GM12864 (cell line): ENCODE results near the gene OGFOD3.
"Not testable (repeated sequence)": the region's sequence is repeated elsewhere in the genome, so short reads cannot be mapped to it uniquely, and the experiment has no call there.

ENCODE experiments used
- DNase-seq: peaks from one replicate; pipeline ENCODE4 v3.0.0-alpha.2; 2011; ENCODE audit warnings: low read depth
- H3K4me3 ChIP-seq: 2 replicates; pipeline ENCODE4 v1.5.1; 2011; ENCODE audit warnings: mild to moderate bottlenecking, low read depth, low read length, control low read depth
- CTCF ChIP-seq: IDR thresholded peaks from 2 replicates; pipeline ENCODE4 v1.5.1; 2011; ENCODE audit warnings: low read depth, mild to moderate bottlenecking, moderate library complexity, low read length, control low read depth, inconsistent platforms; ENCODE audit errors: missing control alignments

Gene OGFOD3

DNA sequence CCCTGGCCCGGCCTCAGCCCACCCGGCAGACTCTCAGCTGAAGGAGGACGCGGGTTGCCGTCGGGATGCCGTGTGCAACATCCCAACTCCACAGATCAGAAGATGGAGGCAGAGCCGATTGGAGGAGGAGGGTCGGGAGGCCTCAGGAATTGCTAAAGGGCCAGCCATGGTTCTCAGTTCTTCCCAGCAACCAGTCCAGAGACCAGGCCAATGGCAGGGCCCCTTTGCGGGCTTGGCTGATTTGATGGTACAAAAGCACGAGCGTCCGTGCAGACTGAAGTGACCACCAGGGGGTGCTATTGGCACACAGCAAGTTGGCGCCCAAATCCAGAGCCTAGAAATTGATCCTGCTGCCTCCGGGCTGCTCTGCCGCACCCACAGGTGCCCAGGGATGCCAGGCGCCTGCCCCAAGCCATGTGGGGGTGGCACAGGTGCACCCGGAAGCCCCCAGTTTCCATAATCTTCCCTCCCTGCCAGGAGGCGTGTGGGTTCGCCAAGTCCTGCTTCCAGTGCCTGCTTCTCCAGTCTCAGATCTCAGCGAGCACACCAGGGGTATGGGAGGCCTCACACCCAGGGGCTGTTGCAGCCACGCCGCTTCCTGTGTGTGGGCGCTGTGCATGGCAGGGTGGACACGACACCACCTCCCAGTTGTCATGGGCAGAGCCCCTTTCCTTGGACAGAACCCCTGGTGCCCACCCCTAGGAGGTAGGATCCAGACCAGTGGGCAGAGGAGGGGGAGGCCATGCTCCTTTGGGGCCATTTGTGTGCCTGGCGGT lies 66.5 kb downstream of the OGFOD3 start:
- peak; percentile 95 for TF ChIP-seq CTCF
- DNase-seq, result peak; percentile 68
- no peak overlapping the region for H3K4me3 ChIP-seq

DNA sequence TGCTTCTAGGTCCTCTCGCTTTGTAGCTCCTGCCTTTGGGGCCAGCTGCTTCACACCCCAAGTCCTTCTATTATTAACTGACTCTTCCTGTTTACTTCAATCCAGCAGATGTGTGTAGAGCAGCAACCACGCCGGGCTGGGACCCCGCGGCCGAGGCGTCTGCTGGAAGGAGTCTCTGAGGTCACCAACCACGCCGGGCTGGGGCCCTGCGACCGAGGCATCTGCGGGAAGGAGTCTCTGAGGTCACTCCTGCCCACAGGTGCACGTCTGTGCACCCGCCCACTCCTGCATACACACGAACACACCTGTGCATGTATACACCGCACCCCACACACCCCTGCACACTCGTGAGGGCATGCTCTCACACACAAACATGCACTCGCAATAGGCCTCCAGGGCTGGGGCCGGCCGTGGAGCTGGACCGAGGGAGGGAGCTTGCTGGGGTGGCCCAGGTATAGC lies 67.1 kb downstream of the OGFOD3 start:
- no peak for TF ChIP-seq CTCF
- no peak for DNase-seq
- no peak overlapping the region for H3K4me3 ChIP-seq

DNA sequence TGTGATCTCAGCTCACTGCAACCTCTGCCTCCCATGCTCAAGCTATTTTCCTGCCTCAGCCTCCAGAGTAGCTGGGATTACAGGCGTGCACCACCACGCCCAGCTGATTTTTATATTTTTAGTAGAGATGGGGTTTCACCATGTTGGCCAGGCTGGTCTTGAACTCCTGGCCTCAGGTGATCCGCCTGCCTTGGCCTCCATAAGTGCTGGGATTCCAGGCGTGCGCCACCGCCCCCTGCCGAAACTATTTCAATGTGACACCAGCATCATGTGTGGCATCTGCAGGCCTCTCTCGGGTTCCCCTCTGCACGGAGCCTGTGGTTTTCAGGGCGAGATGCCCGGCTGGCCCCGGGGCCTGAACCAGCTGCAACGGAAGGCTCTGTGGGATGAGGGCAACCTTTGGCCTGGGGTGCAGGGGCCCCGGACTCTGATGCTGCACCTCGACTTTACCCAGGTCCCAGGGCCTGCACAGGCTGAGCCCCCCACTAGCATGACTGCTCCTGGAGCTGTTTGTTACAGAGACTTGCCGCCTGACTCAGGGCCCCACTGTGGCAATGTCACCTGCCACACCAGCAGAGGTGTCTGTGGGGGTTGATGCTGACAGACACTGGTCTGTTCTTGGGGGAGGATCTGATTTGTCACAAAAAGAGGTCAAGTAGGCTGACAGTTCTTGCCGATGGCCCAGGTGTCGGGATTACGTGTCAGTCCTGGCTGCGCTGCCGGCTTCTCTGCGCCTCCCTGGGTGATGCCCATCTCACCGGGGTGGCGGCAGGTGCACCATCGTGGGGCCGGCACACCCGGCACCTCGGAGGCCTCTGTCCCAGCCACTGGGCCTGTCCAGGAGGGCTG lies 68.0 kb downstream of the OGFOD3 start:
- peak; percentile 29 for TF ChIP-seq CTCF
- no peak for DNase-seq
- no peak overlapping the region for H3K4me3 ChIP-seq

- no peak for TF ChIP-seq CTCF
- no peak for DNase-seq
- H3K4me3 ChIP-seq, result no peak overlapping the region
Observed at GRCh38 chr17:82349287-82349701, 69.1 kb downstream of the OGFOD3 start.

DNA sequence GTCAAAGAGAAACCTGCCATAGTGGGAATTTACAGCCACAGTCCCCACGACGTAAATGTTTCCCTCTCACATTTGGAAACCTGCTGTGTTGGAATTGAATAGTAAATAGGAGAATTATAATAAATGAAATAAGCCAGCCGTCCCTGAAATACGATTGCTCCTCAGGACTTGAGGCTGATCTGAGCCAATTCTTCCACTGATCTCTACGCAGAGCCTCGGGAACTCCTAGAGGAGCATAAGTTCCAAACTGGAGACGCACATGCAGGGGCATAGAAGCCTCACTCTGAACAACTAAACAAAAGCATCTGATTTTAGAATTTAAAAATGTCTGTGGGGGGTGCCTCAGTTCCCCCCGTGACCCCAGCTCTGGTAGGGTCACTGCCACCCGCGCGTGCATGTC lies 69.5 kb downstream of the OGFOD3 start:
- TF ChIP-seq CTCF, result no peak
- no peak overlapping the region for H3K4me3 ChIP-seq
- no peak for DNase-seq

- DNase-seq, result no peak
- H3K4me3 ChIP-seq, result no peak overlapping the region
- no peak for TF ChIP-seq CTCF
Observed at GRCh38 chr17:82348434-82348833, 70.0 kb downstream of the OGFOD3 start.

DNA sequence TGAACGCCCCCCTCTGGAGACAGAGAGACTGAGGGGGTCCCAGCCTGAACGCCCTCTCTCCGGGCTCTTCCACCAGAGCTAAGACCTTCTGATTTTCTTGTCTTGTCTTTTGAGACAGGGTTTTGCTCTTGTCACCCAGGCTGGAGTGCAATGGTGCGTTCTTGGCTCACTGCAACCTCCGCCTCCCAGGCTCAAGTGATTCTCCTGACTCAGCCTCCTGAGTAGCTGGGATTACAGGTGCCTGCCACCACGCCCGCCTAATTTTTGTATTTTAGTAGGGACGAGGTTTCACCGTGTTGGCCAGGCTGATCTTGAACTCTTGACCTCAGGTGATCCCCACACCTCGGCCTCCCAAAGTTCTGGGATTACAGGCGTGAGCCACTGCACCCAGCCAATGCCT lies 70.4 kb downstream of the OGFOD3 start:
- not testable (repeated sequence) for DNase-seq, H3K4me3 ChIP-seq
